ENCODE measurements around the gene TMEM80. TPM values are rescaled to one million over a fixed set of nuclear protein-coding genes. Genes with fewer than 3 reads are reported as not detected.

TMEM80 gene
- total RNA-seq, 6 donors from 2014 or later: 28.6 to 62.9 (median 36.1) TPM

DNA sequence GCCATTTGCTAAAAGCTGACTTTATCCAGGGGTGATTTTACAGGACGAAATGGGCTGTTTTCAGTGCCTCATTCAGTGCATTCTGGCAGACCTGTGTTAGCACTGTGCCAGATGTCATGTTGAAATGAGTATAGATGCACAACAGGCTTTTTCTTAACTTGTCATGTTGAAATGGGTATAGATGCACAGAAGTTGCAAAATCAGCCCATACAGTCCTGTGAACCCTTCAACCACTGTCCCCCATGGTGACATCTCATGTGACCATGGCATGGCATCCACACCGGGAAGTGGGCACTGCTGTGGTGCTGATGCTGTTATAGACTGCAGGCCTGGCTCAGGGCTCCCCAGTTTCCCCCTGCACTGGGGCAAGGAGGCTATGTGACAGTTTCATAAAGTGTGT, 54.1 kb downstream of the TMEM80 start:
- no peak overlapping the region for H3K4me3 ChIP-seq
- WGBS, 2 donors: 40 to 63% methylated on average over 2 of the region's 2 CpGs

More for the DNA sequence above, 54.1 kb downstream of the TMEM80 start:
- Histone ChIP-seq H3K4me1 (peaks cover 22 to 43% (median 28%) of the 10 kb centered on the region in 4 donors), H3K27ac (peak overlapping the region in 3 of 4 donors; percentile 89 to 96 (median 96)), H3K27me3 (no peaks in the 10 kb centered on the region), H3K9me3 (no peaks in the 10 kb centered on the region), H3K36me3 (peaks cover 0 to 12% (median 5%) of the 10 kb centered on the region in 4 donors)
- ATAC-seq (ENCODE audit: low FRiP score in 2 of 2) (no peak), DNase-seq (peak in 1 of 2 donors; percentile 64)
- TF ChIP-seq, protein P1, sequence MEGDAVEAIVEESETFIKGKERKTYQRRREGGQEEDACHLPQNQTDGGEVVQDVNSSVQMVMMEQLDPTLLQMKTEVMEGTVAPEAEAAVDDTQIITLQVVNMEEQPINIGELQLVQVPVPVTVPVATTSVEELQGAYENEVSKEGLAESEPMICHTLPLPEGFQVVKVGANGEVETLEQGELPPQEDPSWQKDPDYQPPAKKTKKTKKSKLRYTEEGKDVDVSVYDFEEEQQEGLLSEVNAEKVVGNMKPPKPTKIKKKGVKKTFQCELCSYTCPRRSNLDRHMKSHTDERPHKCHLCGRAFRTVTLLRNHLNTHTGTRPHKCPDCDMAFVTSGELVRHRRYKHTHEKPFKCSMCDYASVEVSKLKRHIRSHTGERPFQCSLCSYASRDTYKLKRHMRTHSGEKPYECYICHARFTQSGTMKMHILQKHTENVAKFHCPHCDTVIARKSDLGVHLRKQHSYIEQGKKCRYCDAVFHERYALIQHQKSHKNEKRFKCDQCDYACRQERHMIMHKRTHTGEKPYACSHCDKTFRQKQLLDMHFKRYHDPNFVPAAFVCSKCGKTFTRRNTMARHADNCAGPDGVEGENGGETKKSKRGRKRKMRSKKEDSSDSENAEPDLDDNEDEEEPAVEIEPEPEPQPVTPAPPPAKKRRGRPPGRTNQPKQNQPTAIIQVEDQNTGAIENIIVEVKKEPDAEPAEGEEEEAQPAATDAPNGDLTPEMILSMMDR (IDR thresholded peaks at IDR 0.05): no peak
- TF ChIP-seq POLR2A (IDR thresholded peaks at IDR 0.05) (no peak), EP300 (IDR thresholded peaks at IDR 0.05) (peak in 1 of 4 donors; percentile 9), POLR2AphosphoS5 (IDR thresholded peaks at IDR 0.05) (peak in 1 of 2 donors; percentile 41)

Other genes with a start within 250 kb of the TMEM80 start
- gene PTDSS2, start 245.5 kb upstream of the TMEM80 start, total RNA-seq: 100 to 1,000 TPM in 1 of 6 donors, 10 to 100 TPM in 5; 29.6 to 188 (median 45.1) TPM
- gene RNH1, start 188.6 kb upstream of the TMEM80 start, total RNA-seq: 100 to 1,000 TPM; 236 to 374 (median 339) TPM
- 10 to 100 TPM; 45.5 to 85.0 (median 59.9) TPM for gene HRAS, start 160.2 kb upstream of the TMEM80 start, total RNA-seq
- gene LRRC56, start 158.3 kb upstream of the TMEM80 start, total RNA-seq: 10 to 100 TPM in 1 of 6 donors, 1 to 10 TPM in 5; 3.5 to 11.5 (median 5.8) TPM
- 10 to 100 TPM in 2 of 6 donors, 1 to 10 TPM in 4; 4.6 to 32.5 (median 6.7) TPM for gene LMNTD2, start 135.1 kb upstream of the TMEM80 start, total RNA-seq
- 100 to 1,000 TPM in 5 of 6 donors, 10 to 100 TPM in 1; 80.2 to 222 (median 129) TPM for gene RASSF7, start 134.8 kb upstream of the TMEM80 start, total RNA-seq
- 10 to 100 TPM; 25.7 to 93.2 (median 37.9) TPM for gene PHRF1, start 119.3 kb upstream of the TMEM80 start, total RNA-seq
- 100 to 1,000 TPM in 2 of 6 donors, 10 to 100 TPM in 4; 32.6 to 123 (median 56.2) TPM for gene IRF7, start 79.9 kb upstream of the TMEM80 start, total RNA-seq
- gene CDHR5, start 70.9 kb upstream of the TMEM80 start, total RNA-seq: under 1 TPM in 1 of 6 donors, not detected in 5; 0.40 TPM
- gene SCT, start 68.6 kb upstream of the TMEM80 start, total RNA-seq: under 1 TPM in 1 of 6 donors, not detected in 5; 0.72 TPM
- gene DRD4, start 58.5 kb upstream of the TMEM80 start, total RNA-seq: 1 to 10 TPM in 3 of 6 donors, under 1 TPM in 1, not detected in 2; 0.54 to 4.2 (median 1.5) TPM
- gene DEAF1, start 594 bp upstream of the TMEM80 start, total RNA-seq: 10 to 100 TPM; 23.9 to 87.3 (median 35.6) TPM
- 100 to 1,000 TPM; 120 to 497 (median 199) TPM for gene EPS8L2, start 10.4 kb downstream of the TMEM80 start, total RNA-seq
- gene TALDO1, start 51.6 kb downstream of the TMEM80 start, total RNA-seq: 100 to 1,000 TPM; 163 to 313 (median 217) TPM
- gene GATD1, start 81.7 kb downstream of the TMEM80 start, total RNA-seq: 10 to 100 TPM; 14.8 to 77.7 (median 63.6) TPM
- gene CEND1, start 94.3 kb downstream of the TMEM80 start, total RNA-seq: not detected
- 10 to 100 TPM; 13.6 to 29.3 (median 22.3) TPM for gene SLC25A22, start 102.5 kb downstream of the TMEM80 start, total RNA-seq
- 10 to 100 TPM in 5 of 6 donors, 1 to 10 TPM in 1; 5.2 to 76.5 (median 15.4) TPM for gene PIDD1, start 109.4 kb downstream of the TMEM80 start, total RNA-seq
- 1,000 to 10,000 TPM in 2 of 6 donors, 100 to 1,000 TPM in 4; 451 to 1,926 (median 773) TPM for gene RPLP2, start 114.2 kb downstream of the TMEM80 start, total RNA-seq
- 100 to 1,000 TPM in 4 of 6 donors, 10 to 100 TPM in 2; 74.5 to 303 (median 164) TPM for gene PNPLA2, start 123.1 kb downstream of the TMEM80 start, total RNA-seq
- 100 to 1,000 TPM in 1 of 6 donors, 10 to 100 TPM in 5; 29.0 to 157 (median 41.4) TPM for gene CRACR2B, start 132.1 kb downstream of the TMEM80 start, total RNA-seq
- gene CD151, start 137.1 kb downstream of the TMEM80 start, total RNA-seq: 100 to 1,000 TPM; 179 to 545 (median 421) TPM
- gene POLR2L, start 146.7 kb downstream of the TMEM80 start, total RNA-seq: 100 to 1,000 TPM in 3 of 6 donors, 10 to 100 TPM in 3; 34.1 to 168 (median 102) TPM
- gene TSPAN4, start 147.0 kb downstream of the TMEM80 start, total RNA-seq: 100 to 1,000 TPM in 5 of 6 donors, 10 to 100 TPM in 1; 91.3 to 181 (median 169) TPM
- 100 to 1,000 TPM in 1 of 6 donors, 10 to 100 TPM in 5; 34.6 to 144 (median 59.1) TPM for gene CHID1, start 215.0 kb downstream of the TMEM80 start, total RNA-seq
- gene AP2A2, start 230.1 kb downstream of the TMEM80 start, total RNA-seq: 100 to 1,000 TPM in 3 of 6 donors, 10 to 100 TPM in 3; 55.7 to 273 (median 103) TPM